Inflammatory macrophage treated with lipopolysaccharide for 4 hours (primary cell): ENCODE measurements around the gene COX14.
A peak's percentile ranks its signal among the peaks of the same experiment; 100 is the strongest.

ENCODE experiments used
- DNase-seq: peaks from one replicate; pipeline ENCODE4 v3.0.0-alpha.2; 2020

Gene COX14

GRCh38 chr12:50085615-50086072, 26.4 kb upstream of the COX14 start:
- no peak for DNase-seq

- DNase-seq = no peak
Measured at GRCh38 chr12:50086148-50086547, 25.9 kb upstream of the COX14 start.

- DNase-seq = no peak
Measured at GRCh38 chr12:50087151-50087550, 24.9 kb upstream of the COX14 start.

GRCh38 chr12:50087995-50088394, 24.0 kb upstream of the COX14 start:
- DNase-seq = no peak

- peak; percentile 60 for DNase-seq
Measured at GRCh38 chr12:50088577-50089335, 23.3 kb upstream of the COX14 start.

- no peak for DNase-seq
Measured at GRCh38 chr12:50089730-50090129, 22.3 kb upstream of the COX14 start.

GRCh38 chr12:50090391-50090790, 21.6 kb upstream of the COX14 start:
- no peak for DNase-seq

- DNase-seq = no peak
Measured at GRCh38 chr12:50097952-50098351, 14.1 kb upstream of the COX14 start.

GRCh38 chr12:50099302-50100008, 12.6 kb upstream of the COX14 start:
- DNase-seq = no peak

GRCh38 chr12:50100561-50100960, 11.5 kb upstream of the COX14 start:
- no peak for DNase-seq

GRCh38 chr12:50101663-50102062, 10.4 kb upstream of the COX14 start:
- no peak for DNase-seq

- no peak for DNase-seq
Measured at GRCh38 chr12:50102131-50102531, 9.9 kb upstream of the COX14 start.

GRCh38 chr12:50102646-50103309, 9.3 kb upstream of the COX14 start:
- DNase-seq = no peak

GRCh38 chr12:50103351-50103750, 8.7 kb upstream of the COX14 start:
- DNase-seq = no peak

GRCh38 chr12:50103767-50104321, 8.2 kb upstream of the COX14 start, which contains the start of gene GPD1:
GPD1 (plus strand) TSS chr12:50104008; CDS start chr12:50104051, 43 bp downstream.
- peak; percentile 18 for DNase-seq

GRCh38 chr12:50104417-50105366, 7.3 kb upstream of the COX14 start:
- no peak for DNase-seq

GRCh38 chr12:50105913-50106450, 6.1 kb upstream of the COX14 start:
- no peak for DNase-seq

- no peak for DNase-seq
Measured at GRCh38 chr12:50106907-50107306, 5.1 kb upstream of the COX14 start.

- no peak for DNase-seq
Measured at GRCh38 chr12:50107416-50108268, 4.4 kb upstream of the COX14 start.

GRCh38 chr12:50109319-50109718, 2.7 kb upstream of the COX14 start:
- no peak for DNase-seq
